Esophagus squamous epithelium (tissue), 4 donors: ENCODE results near the gene KCNE4.

Experiments
- POLR2A ChIP-seq, 4 donors: fragments of 450-650 bp; IDR thresholded peaks; one replicate each; pipeline ENCODE4 v1.6.1; 2017; ENCODE audit warnings: antibody characterized with exemption in 4 of 4, mild to moderate bottlenecking in 4 of 4, moderate library complexity in 3 of 4
- TF ChIP-seq, protein P1 (sequence below), 6 experiments: fragments of 450-650 bp in 4 of 6; fragments of 200-600 bp in 2 of 6; sonication (generic) in 2 of 6; IDR thresholded peaks; one replicate each; pipeline ENCODE4 v1.5.1; 2016 to 2019; ENCODE audit warnings: antibody characterized with exemption in 6 of 6, mild to moderate bottlenecking in 4 of 6, moderate library complexity in 4 of 6

DNA sequence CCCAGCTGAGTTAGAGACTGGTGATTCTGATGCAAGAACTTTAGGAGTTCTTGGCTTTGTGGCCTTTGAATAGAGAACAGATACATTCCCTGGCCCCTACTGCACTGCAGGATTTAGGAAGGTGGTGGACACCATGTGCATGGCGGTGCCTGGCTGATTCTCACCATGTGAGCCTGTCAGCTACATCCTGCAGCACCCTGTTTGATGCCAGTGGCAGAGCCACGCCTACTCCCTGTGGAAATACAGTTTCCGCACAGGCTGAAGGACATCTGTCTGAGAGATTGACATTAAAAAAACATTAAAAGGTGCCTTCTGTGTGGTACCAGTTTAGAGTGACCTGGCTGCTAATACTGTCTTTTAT lies 50.0 kb downstream of the KCNE4 start:
- no peak for TF ChIP-seq POLR2A (IDR thresholded peaks at IDR 0.05)
- TF ChIP-seq, protein P1, sequence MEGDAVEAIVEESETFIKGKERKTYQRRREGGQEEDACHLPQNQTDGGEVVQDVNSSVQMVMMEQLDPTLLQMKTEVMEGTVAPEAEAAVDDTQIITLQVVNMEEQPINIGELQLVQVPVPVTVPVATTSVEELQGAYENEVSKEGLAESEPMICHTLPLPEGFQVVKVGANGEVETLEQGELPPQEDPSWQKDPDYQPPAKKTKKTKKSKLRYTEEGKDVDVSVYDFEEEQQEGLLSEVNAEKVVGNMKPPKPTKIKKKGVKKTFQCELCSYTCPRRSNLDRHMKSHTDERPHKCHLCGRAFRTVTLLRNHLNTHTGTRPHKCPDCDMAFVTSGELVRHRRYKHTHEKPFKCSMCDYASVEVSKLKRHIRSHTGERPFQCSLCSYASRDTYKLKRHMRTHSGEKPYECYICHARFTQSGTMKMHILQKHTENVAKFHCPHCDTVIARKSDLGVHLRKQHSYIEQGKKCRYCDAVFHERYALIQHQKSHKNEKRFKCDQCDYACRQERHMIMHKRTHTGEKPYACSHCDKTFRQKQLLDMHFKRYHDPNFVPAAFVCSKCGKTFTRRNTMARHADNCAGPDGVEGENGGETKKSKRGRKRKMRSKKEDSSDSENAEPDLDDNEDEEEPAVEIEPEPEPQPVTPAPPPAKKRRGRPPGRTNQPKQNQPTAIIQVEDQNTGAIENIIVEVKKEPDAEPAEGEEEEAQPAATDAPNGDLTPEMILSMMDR (IDR thresholded peaks at IDR 0.05), result no peak
